UCSD-AML1 (cell line): Measurements from ENCODE around the gene KRTCAP2.

ENCODE experiments used
- DNase-seq: peaks from one replicate; lab custom pipeline; 2025; ENCODE audit not compliant: unreplicated experiment; lab: John Stamatoyannopoulos, UW

KRTCAP2 gene

GRCh38 chr1:155184835-155185782, 12.0 kb upstream of the KRTCAP2 start:
- peak; percentile 33 for DNase-seq

GRCh38 chr1:155184351-155184811, 11.3 kb upstream of the KRTCAP2 start:
- DNase-seq = no peak

- no peak for DNase-seq
Measured at GRCh38 chr1:155183775-155184221, 10.7 kb upstream of the KRTCAP2 start.

GRCh38 chr1:155182052-155182550, 9.0 kb upstream of the KRTCAP2 start:
- no peak for DNase-seq

- no peak for DNase-seq
Measured at GRCh38 chr1:155181371-155182051, 8.4 kb upstream of the KRTCAP2 start.

- DNase-seq = no peak
Measured at GRCh38 chr1:155179112-155180031, 6.3 kb upstream of the KRTCAP2 start.

GRCh38 chr1:155178441-155179111, 5.5 kb upstream of the KRTCAP2 start:
- DNase-seq = no peak

- DNase-seq = no peak
Measured at GRCh38 chr1:155177918-155178281, 4.8 kb upstream of the KRTCAP2 start.

GRCh38 chr1:155177192-155177917, 4.3 kb upstream of the KRTCAP2 start:
- DNase-seq = no peak

- peak; percentile 80 for DNase-seq
Measured at GRCh38 chr1:155176544-155177071, 3.5 kb upstream of the KRTCAP2 start.

- DNase-seq = peak; percentile 49
Measured at GRCh38 chr1:155175927-155176371, 2.8 kb upstream of the KRTCAP2 start.

- DNase-seq = no peak
Measured at GRCh38 chr1:155175281-155175926, 2.3 kb upstream of the KRTCAP2 start.

GRCh38 chr1:155174324-155175280, 1.5 kb upstream of the KRTCAP2 start:
- no peak for DNase-seq

GRCh38 chr1:155173478-155174323, 597 bp upstream of the KRTCAP2 start, which contains the start of gene TRIM46:
Gene TRIM46 (plus strand): TSS chr1:155173849. CDS start chr1:155173967, 118 bp downstream.
- DNase-seq = no peak

GRCh38 chr1:155171836-155172731, 1.0 kb downstream of the KRTCAP2 start:
- DNase-seq = no peak

- no peak for DNase-seq
Measured at GRCh38 chr1:155170806-155171205, 2.3 kb downstream of the KRTCAP2 start.
